ENCODE results near the gene FIS1.

DNA sequence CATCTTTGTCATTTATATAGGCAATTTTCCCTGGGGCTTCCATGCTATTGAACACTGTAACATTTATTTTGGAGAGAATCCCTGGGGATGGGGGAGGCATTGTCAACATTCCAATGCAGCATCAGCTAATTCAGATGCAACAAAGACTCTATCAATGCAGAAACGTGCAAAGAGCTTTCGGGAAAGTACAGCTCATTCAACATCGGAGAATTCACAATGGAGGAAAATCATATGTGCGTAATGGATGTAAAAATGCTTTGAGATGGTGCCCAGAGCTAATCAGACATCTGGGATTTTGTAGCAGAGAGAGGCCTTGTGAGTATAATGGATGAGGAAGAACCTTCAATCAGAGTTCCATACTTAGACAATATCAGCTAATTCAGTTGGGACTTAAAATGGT, 28.3 kb upstream of the FIS1 start:
- TF ChIP-seq, protein P1, sequence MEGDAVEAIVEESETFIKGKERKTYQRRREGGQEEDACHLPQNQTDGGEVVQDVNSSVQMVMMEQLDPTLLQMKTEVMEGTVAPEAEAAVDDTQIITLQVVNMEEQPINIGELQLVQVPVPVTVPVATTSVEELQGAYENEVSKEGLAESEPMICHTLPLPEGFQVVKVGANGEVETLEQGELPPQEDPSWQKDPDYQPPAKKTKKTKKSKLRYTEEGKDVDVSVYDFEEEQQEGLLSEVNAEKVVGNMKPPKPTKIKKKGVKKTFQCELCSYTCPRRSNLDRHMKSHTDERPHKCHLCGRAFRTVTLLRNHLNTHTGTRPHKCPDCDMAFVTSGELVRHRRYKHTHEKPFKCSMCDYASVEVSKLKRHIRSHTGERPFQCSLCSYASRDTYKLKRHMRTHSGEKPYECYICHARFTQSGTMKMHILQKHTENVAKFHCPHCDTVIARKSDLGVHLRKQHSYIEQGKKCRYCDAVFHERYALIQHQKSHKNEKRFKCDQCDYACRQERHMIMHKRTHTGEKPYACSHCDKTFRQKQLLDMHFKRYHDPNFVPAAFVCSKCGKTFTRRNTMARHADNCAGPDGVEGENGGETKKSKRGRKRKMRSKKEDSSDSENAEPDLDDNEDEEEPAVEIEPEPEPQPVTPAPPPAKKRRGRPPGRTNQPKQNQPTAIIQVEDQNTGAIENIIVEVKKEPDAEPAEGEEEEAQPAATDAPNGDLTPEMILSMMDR (IDR thresholded peaks at IDR 0.05), result no peak
- TF ChIP-seq POLR2A (IDR thresholded peaks at IDR 0.05), result no peak
